ENCODE measurements around the gene CXorf65.

Gene CXorf65

DNA sequence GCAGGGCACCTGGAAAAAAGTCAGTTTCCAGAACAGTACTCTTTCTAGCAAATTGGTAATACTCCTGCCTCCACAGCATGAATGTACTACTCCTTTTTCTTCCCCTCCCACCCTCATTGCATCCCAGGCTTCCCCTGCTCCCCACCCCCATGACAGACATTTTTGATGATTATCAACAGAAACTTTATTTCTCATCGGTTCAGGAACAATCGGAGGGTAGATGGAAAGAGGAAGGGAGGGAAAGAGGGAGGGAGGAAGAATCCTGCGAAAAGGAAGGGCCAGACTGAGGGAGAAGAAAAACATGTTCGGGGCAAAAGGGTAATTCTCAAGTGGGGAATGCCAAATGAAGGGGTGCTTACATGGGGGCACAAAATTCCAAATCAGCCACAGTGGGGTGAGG, 705 bp upstream of the CXorf65 start:
- no peak for DNase-seq (ENCODE audit: low spot score)

DNA sequence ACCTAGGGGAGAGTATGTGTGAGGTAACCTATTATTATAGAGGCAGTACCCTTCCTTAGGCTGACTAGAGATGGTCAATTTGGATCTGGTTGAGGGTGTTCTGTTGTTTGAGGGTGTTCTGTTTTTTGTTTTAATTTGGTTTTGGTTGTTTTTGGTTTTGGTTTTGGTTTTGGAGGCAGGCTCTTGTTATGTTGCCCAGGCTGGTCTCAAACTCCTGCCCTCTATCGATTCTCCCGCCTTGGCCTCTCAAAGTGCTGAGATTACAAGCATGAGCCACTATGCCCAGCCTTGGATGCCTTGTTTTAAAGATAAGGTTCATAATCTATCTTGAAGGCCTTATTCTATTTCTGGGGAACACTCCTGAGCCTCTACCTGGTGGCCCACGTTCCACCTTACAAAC, 912 bp downstream of the CXorf65 start:
- DNase-seq (ENCODE audit: low spot score): no peak

DNA sequence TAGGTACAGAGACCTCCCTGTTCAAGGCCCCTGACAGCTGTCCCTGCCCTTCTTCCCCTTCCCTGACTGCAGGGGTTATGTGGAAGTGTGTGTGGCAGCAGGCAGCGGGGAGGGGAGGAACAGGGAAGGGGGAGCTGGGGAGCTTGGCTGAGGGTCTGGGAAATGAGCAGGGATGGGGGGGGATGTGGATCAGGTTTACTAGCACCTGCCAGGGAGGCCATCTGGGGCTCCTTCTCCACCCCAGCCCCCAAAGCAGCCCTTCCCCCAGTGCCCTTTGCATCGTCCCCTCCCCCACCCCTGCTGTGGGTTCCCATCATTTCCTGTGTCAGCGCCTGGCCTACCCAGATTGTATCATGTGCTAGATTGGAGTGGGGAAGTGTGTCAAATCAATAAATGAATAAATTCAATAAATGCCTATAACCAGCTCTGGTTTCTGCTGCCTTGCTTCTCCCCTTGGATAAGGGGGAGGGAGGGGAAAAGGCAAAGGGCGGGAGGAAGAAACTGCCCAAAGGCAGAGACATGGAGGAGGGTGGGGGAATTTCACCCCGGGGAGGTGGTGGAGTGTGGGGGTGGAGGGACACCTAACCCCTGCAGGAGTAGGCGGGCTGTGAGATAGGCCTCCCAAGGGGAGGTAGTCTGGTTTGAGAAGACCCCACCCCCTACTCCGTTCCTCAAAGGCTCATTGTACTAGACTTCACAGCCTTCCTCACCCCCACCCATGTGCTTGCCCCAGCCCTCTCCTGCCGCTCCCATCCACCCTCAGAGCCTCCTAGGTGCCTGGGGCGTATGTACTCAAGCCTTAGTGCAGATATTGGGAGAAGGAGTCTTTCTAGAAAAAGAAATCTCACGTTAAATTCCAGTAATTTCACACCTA, 3.2 kb downstream of the CXorf65 start:
- DNase-seq (ENCODE audit: low spot score): no peak

DNA sequence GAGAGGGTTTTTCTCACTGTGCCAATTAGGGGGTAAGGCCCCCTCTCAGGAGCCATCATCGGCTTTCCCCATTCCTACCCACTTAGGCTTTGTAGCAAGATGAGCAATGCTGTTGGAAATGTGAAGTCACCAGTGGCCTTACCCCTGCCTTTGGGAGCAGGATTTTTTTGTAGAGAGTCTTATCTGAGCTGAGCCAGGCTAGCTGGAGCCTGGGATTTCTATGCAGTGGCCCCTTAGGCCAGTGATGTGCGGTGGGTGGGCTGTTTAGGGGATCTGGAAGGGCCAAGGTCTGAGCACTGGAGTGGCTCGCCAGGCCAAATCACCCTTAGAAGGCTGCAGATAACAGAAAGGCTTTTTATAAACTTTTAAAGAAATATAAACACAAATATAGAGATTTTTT, 4.2 kb downstream of the CXorf65 start:
- no peak for DNase-seq (ENCODE audit: low spot score)

DNA sequence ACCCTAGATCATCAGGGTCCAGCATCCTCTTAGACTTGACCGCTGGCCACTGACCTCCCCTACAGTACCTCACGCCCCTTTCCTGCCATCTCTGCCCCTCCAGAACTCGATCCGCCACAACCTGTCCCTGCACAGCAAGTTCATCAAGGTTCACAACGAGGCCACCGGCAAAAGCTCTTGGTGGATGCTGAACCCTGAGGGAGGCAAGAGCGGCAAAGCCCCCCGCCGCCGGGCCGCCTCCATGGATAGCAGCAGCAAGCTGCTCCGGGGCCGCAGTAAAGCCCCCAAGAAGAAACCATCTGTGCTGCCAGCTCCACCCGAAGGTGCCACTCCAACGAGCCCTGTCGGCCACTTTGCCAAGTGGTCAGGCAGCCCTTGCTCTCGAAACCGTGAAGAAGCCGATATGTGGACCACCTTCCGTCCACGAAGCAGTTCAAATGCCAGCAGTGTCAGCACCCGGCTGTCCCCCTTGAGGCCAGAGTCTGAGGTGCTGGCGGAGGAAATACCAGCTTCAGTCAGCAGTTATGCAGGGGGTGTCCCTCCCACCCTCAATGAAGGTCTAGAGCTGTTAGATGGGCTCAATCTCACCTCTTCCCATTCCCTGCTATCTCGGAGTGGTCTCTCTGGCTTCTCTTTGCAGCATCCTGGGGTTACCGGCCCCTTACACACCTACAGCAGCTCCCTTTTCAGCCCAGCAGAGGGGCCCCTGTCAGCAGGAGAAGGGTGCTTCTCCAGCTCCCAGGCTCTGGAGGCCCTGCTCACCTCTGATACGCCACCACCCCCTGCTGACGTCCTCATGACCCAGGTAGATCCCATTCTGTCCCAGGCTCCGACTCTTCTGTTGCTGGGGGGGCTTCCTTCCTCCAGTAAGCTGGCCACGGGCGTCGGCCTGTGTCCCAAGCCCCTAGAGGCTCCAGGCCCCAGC, 5.7 kb downstream of the CXorf65 start:
- DNase-seq (ENCODE audit: low spot score): no peak

DNA sequence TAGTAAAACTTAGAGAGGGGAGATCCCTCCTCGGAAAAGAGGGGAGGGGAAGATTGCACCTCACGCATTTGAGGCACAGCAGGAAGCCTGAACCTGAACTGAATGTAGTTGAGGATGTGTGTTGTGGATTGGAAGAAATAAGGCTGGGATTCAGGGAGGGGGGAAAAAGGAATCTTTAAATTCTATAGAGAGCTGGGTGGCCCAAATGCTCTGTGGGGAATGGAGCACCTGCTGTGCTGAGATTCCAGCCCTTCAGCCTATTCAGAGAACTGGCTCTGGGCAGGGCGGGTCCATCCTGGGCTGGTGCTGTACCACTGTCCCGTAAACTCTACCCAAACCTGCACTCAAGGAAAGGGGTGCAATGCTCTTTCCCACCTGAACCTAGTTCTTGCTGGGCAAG, 6.8 kb downstream of the CXorf65 start:
- no peak for DNase-seq (ENCODE audit: low spot score)

DNA sequence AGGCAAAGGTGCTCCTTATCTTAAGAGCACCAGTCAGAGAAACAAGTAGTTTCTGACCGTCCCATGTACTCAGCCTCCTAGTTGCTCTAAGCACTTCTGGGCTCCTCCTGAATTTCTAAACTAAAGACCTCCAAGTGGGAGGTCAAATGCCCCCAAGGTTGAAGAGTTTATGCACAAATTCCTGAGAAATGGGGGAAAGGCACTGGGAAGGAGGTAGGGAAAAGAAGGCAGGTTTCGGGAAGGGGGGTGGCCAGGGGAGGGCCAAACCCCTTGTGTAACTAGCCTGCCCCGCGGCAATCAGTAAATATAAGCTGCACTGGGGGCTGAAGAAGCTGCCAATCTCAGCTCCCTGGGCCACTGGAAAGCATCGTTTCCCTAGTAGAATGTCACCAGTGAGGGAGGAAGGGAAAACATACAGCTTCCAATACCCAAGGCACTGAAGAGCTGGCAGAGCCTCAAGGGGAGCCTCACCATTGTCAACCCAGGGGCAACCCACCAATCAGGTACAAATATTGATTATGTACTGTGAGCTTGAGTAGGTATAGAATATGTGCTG, 7.5 kb downstream of the CXorf65 start:
- no peak for DNase-seq (ENCODE audit: low spot score)

DNA sequence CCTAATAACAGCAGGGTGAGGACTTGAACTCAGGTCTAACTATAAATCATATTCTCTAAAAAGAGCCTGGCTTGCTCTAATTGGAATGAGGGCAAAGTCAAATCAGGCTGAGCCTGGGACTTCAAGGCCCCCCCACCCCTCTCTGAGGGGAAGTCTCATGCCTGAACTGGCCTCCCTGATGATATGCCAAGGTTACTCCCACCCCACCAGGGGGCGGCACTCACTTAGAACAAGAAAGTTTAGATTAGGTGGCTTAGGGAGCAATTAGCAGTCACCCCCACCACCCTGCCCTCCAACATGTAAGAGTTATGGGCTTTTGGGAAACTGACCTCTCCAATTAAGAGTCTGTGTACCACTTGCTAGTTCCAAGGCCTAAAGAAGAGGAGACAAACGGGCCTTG, 8.2 kb downstream of the CXorf65 start:
- DNase-seq (ENCODE audit: low spot score): peak; percentile 25

DNA sequence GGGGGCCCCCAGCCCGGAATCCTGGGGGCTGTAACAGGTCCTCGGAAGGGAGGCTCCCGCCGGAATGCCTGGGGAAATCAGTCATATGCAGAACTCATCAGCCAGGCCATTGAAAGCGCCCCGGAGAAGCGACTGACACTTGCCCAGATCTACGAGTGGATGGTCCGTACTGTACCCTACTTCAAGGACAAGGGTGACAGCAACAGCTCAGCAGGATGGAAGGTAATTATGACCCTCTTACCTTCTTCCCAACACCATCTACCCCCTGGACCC, 9.8 kb downstream of the CXorf65 start:
- no peak for DNase-seq (ENCODE audit: low spot score)

DNA sequence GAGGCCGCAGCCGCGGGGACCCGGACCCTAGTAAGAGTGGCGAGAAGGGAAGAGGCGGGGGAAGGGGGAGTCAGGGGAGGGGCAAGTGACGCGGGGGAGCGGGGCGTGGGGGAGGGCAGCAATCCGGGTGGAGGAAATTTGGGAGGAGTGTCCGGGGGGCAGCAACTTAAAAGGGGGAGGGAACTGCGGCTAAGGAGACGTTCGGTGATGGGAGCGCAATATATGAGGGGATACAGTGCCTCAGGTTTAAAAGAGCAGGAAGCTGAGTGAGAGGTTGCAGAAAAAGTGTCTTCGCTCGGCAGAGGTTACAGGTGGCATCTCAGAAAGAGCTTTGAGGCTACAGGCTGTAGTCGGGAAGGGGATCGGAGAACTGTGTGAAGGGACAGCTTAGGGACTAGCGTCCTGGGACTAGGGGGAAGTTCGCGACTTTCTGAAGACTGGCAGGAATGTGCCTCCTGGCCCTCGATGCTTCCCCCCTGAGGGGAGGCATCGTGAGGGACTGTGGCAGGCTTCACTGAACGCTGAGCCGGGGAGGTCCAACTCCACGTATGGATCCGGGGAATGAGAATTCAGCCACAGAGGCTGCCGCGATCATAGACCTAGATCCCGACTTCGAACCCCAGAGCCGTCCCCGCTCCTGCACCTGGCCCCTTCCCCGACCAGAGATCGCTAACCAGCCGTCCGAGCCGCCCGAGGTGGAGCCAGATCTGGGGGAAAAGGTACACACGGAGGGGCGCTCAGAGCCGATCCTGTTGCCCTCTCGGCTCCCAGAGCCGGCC, 10.4 kb downstream of the CXorf65 start:
- DNase-seq (ENCODE audit: low spot score): no peak

DNA sequence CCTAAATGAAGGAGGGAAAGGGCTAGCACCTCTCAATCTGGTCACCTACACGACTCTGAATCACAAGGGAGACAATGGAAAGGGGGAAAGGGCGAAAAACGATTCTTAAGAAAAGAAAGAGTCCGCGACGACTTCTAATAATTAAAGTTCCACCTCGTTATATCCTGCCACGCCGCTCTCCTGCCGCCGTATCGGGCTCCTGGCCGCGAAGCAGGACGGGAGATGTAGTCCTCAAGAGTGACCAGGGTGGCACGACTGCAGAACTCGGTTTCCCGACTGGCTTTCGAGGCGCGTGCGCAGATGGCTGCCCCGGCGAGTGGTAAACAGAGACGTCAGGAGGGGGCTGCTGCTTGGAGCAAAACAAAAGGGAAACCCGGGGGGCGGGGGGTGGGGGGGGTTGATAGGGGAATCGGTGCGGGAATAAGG, 11.0 kb downstream of the CXorf65 start, which contains the start of gene FOXO4:
FOXO4 (plus strand) TSS at position 297 of the 426 bp plus-strand sequence. CDS start 678 bp downstream, outside the sequence.
- peak; percentile 87 for DNase-seq (ENCODE audit: low spot score)

DNA sequence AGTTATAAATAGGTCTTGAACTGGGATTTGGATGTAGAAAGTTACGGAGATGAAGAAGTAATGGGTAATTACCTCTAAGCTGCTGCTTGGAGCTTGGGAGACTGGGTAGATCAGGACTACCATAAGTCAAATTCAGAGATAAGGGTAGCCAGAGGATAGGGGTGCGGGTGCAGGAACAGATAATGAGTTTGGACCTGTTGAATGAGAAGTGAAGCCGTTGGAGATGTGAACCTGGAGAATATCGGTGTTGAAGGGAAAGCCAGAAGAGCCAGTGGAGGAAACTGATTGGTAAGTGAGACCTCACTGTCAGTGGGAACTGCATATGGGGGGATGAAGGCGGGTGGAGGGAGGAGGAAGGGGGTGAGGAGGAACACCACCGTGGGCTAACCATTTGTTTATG, 11.5 kb downstream of the CXorf65 start:
- no peak for DNase-seq (ENCODE audit: low spot score)

DNA sequence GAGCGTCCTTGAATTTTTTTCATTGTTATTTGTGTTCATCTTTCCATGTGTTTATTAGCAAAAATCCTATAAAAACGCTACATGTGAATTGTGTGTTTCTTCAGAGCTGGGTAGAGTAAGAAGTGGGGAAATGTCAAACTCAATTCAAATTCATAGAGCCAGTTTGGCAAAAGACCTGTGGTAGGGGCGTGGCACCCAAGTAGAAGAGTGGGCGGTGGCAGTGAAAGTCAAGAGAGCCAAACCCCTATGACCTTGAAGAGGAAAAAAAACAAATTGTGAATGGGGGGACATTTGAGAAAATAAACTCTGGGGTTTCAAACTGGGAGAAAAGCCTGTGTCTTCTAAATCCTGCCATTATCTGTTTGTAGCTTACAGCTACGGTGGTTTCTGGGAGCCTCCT, 15.3 kb downstream of the CXorf65 start:
- DNase-seq (ENCODE audit: low spot score): no peak

DNA sequence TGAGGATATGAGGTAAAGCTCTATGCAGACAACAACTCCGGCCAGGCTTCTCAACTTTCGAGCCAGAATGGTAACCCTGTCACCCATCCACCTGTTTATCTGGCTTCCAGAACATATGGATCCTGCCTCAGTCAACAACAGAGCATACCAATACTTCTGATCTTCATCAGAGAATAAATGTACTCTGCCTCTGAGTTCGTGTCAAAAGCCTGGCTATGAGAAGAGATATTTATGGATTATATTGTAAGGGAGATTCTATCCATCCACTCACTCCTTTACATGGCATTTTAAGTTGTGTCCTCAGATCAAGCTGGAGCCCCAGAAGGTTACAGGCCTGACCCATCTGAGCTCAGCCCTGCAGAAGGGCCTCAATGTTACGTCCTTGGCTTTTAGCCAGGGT, 20.6 kb downstream of the CXorf65 start:
- DNase-seq (ENCODE audit: low spot score): no peak

DNA sequence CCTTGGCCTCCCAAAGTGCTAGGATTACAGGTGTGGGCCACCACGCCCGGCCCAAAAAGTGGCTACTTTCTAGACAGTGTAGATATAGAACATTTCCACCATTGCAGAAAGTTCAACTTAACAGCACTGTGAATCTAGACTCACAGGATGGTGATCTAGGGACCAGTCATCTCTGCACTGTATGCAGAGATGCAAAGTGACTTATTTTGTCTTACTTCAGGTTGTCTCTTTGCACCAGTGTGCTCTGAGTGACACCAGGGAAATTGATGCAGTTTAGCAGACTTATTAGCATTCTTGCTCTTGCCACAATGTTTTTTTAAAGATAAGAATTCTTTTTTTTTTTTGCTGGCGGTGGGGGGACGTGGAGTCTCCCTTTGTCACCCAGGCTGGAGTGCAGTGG, 23.7 kb downstream of the CXorf65 start:
- no peak for DNase-seq (ENCODE audit: low spot score)

DNA sequence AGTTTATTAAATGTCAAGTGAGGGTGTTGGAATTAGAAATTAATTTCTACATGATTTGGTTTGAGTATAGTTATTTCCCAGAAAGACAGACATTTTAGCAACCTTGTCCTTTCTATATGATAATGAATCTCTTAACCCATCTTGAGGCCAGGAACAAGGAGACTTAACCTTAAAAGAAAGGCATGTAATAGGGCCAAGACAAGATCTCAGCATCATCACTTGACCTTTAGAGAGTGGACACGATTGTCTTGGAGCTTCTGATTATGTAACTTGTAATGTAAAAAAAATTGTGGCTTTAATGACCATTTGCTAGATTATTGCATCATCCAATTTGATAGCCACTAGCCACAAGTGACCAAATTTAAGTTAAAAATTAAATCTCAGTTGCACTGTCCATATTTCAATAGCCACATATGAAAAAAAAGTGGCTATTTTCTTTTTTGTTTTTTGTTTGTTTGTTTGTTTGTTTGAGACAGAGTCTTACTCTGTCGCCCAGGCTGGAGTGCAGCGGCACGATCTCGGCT, 24.4 kb downstream of the CXorf65 start:
- DNase-seq (ENCODE audit: low spot score): no peak

DNA sequence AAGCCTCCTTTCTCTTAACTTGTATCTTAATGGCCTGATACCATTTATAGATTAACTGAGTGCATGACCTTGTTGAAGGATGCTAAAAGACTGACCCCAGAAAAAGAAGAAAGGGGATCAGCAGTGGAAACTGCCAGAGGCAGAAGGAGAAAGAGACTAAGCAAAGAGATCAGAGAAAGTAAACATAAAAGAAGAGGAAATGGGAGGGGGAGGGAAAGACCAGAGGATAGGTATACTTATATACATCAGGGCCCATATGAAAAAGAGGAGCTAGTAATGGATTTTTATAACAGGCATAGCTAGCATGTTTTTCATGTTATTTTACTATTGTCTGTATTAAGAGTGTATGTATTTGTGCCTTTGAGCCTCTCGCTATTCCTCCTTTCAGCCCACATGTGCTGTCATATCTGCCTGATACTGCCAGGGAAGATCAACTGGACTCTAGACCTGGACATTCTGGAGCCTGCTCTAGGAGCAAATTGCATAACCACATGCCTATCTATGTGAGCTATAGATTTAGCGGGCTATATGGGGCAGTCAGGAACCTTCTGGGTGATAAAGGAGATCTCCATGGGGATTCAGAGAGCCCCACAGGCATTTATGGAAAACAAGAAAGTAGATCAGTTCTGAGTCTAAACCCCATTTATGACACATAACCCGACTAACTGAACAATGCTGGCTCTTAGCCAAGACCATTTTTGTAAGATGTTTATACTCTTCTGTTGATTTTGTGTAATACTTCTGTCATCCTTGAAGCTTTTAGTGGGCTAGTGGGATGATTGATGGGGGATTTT, 25.0 kb downstream of the CXorf65 start:
- DNase-seq (ENCODE audit: low spot score): no peak

DNA sequence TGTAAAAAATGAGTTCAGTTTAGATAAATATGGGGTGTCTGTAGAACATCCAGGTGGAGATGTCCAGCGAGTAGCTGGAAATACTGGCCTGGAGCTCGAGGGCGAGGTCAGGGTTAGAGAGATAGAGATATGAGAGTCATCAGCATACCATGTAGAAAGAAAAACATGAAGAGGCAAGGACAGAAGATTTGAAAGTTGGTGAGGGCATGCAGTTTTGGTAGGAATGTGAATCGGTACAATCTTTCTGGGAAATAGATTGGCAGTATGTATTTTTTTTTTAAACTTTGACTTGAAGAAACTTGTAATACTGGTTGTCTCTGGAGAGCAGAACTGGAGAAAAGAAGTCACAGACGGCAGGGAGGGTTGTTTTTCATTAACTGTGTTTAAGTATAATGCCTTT, 36.0 kb downstream of the CXorf65 start:
- no peak for DNase-seq (ENCODE audit: low spot score)

DNA sequence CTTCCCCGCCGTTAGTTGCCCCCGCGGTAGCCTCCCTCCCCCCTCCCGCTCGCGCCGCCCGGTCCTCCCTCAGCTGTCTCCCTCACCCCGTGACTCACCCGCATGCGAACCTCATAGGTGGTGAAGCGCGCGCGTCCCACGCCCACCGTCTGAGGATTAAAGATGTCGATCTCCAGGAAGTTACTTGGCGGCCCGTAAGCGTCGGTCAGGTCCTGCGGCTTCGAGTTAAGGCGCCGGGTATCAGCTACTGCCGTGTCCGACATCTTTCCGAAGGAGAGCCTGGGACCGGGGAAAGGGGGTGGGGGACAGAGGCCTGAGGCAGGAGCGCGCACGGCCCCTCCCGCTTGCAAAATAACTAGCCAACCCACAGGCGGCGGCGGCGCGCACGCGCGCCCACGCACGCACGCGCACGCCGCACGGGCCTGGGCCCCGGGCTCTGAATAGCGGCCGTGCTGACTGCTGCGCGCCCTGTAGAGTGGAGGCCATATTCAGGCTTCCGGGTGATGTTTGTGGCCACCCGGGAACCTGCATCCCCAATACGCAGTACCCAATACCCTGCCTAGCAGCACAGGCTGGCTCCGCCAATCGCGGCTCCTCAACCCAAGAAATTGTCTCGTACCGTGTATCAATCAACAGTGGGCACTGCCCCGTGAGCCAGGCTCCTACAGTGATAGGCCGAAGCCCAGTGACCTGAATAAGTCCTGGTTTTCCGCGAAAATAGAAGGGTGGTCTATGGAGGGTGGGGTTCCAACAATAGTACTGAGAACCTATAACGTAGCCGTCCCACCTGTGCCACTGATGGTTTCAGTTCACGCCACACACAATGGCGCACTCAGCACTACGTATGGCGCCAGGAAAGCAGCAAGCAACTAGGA, 38.3 kb downstream of the CXorf65 start, which contains the start of gene SNX12:
SNX12 (minus strand) TSS at position 291 of the 875 bp plus-strand sequence; CDS start at position 263, 28 bp downstream.
- peak; percentile 91 for DNase-seq (ENCODE audit: low spot score)

DNA sequence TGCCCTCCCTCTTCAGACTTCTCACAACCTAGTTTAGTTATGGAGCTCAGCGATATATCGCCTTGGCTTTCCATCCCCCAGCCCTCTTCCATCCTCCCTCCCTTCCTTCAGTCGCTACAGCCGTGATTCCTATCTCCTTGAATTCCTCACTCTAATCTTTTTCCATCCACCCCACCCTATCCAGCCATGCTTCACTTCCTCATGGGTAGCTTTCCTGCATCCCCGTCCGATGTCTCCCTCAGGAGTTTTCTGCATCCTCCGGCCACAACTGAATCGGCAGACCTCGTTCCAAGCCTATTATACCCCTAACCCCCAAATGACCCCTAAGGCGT, 38.9 kb downstream of the CXorf65 start:
- no peak for DNase-seq (ENCODE audit: low spot score)

All from AG08396 (cell line).